Gastrocnemius medialis (tissue), 4 donors: ENCODE data around the gene CD300LD.

Source experiments
- POLR2A ChIP-seq, 2 donors: fragments of 450-650 bp; IDR thresholded peaks; one replicate each; pipeline ENCODE4 v1.6.1; 2017; ENCODE audit warnings: antibody characterized with exemption in 2 of 2, mild to moderate bottlenecking in 2 of 2, moderate library complexity in 2 of 2
- TF ChIP-seq, protein P1 (sequence below), 5 experiments: fragments of 450-650 bp in 3 of 5; fragments of 200-600 bp in 2 of 5; sonication (generic) in 2 of 5; IDR thresholded peaks in 4 of 5; conservative IDR thresholded peaks in 1 of 5; 1 replicate in 4 of 5; 2 replicates in 1 of 5; pipeline ENCODE4 v1.5.1; 2016 to 2019; ENCODE audit warnings: antibody characterized with exemption in 5 of 5, mild to moderate bottlenecking in 3 of 5, moderate library complexity in 3 of 5

DNA sequence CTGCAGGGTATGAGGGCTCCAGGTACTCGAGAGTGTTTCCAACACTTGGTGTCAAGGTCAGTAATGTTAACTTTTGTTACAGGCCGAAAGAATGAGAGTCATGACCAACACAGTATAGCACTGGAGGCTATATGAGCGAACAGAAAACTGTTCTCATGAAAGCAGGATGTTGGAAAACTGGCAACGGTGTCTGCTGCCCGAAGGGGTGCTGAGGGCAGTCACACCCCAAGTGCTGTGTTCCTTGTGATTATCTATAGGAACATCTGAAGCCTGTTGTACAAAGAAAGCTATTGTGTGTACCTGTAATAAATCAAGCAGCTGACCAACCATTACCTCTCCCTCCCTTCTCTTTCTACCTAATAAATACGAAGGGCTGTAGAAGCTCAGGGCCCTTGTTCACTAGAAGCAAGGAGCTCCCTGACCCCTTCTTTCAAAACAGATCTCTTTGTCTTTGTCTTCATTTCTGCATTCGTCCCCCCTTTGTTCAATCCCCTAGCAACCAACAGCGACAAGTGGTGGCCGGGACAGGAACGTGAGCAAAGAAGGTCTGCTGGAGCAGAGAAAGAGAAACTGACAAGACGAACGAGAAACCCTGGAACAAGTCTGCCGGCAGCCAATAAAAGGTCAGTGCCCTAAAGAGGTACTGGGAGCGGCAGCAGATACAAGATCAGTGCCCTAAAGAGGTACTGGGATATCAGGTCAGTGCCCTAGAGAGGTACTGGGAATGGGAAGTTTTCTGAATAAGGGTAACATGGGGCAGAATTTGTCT, 7.6 kb downstream of the CD300LD start:
- TF ChIP-seq, protein P1, sequence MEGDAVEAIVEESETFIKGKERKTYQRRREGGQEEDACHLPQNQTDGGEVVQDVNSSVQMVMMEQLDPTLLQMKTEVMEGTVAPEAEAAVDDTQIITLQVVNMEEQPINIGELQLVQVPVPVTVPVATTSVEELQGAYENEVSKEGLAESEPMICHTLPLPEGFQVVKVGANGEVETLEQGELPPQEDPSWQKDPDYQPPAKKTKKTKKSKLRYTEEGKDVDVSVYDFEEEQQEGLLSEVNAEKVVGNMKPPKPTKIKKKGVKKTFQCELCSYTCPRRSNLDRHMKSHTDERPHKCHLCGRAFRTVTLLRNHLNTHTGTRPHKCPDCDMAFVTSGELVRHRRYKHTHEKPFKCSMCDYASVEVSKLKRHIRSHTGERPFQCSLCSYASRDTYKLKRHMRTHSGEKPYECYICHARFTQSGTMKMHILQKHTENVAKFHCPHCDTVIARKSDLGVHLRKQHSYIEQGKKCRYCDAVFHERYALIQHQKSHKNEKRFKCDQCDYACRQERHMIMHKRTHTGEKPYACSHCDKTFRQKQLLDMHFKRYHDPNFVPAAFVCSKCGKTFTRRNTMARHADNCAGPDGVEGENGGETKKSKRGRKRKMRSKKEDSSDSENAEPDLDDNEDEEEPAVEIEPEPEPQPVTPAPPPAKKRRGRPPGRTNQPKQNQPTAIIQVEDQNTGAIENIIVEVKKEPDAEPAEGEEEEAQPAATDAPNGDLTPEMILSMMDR (IDR thresholded peaks at IDR 0.05 in 4 of 5, conservative IDR thresholded peaks at IDR 0.05 in 1 of 5): no peak
- TF ChIP-seq POLR2A (IDR thresholded peaks at IDR 0.05): no peak
